ENCODE data around the gene MOSMO.

- no peak for TF ChIP-seq CTCF (IDR thresholded peaks at IDR 0.05)
- TF ChIP-seq POLR2A (IDR thresholded peaks at IDR 0.05), result no peak
These were observed 116.0 kb downstream of the MOSMO start for GRCh38 chr16:22123759-22124490.

Measured in right lobe of liver (tissue), 4 donors.